ENCODE measurements around the gene SSX4.
"Not testable (repeated sequence)": the region's sequence is repeated elsewhere in the genome, so short reads cannot be mapped to it uniquely, and the experiment has no call there.

DNA sequence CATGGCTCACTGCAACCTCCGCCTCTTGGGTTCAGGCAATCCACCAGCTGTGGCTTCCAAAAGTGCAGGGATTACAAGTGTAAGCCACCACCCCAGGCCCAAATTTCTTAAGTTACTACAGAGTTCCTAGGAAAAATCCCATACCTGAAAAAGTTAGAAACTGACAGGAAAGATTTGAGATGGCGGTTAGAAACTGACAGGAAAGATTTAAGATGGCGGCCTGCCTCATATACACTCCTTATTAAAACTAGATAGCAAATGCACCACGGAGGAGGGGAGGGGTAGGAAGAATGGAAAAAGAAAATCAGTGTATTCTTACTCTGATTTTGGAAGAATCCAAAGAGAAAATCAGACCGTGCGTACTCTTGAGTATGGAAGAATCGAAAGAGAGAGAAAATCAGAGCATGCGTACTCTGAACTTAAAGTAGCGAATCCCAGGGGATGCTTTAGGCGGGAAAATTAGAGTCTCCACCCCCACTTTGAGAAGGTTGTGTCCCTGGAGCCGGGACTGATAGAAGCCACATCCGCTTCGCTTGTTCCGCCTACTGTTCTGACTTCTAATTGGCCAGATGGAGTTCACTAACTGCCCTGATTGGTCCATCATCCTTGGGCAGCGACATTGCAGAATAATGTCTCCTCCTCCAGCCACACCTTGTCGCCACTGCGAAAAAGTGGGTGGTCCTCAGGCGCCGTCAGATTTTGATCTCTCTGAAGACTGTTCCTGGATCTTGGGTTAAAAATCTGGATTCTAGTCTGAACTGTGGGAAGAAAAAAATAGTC is 26.8 kb upstream of the SSX4 start, which contains the start of gene SSX3:
- TF ChIP-seq, protein P1, sequence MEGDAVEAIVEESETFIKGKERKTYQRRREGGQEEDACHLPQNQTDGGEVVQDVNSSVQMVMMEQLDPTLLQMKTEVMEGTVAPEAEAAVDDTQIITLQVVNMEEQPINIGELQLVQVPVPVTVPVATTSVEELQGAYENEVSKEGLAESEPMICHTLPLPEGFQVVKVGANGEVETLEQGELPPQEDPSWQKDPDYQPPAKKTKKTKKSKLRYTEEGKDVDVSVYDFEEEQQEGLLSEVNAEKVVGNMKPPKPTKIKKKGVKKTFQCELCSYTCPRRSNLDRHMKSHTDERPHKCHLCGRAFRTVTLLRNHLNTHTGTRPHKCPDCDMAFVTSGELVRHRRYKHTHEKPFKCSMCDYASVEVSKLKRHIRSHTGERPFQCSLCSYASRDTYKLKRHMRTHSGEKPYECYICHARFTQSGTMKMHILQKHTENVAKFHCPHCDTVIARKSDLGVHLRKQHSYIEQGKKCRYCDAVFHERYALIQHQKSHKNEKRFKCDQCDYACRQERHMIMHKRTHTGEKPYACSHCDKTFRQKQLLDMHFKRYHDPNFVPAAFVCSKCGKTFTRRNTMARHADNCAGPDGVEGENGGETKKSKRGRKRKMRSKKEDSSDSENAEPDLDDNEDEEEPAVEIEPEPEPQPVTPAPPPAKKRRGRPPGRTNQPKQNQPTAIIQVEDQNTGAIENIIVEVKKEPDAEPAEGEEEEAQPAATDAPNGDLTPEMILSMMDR (IDR thresholded peaks at IDR 0.05), result not testable (repeated sequence)
- not testable (repeated sequence) for TF ChIP-seq POLR2A, EP300 (IDR thresholded peaks at IDR 0.05)
